ENCODE results near the gene FAM90A26.
"Not testable (repeated sequence)": the region's sequence is repeated elsewhere in the genome, so short reads cannot be mapped to it uniquely, and the experiment has no call there.

The FAM90A26 gene

GRCh38 chr4:9169791-9170459, at the start of gene FAM90A26:
Gene FAM90A26, plus strand, starts transcription at chr4:9170409. Its CDS starts 2,764 bp downstream, at chr4:9173173.
- not testable (repeated sequence) for DNase-seq (ENCODE audit: low read depth, low spot score)

GRCh38 chr4:9122711-9123110, 47.5 kb upstream of the FAM90A26 start:
- not testable (repeated sequence) for DNase-seq (ENCODE audit: low read depth, low spot score)

More at GRCh38 chr4:9169791-9170459, at the start of gene FAM90A26:
- H3K27ac ChIP-seq, result not testable (repeated sequence)

GRCh38 chr4:9123572-9124007, 46.6 kb upstream of the FAM90A26 start:
- not testable (repeated sequence) for H3K27ac ChIP-seq; DNase-seq (ENCODE audit: low read depth, low spot score)

More at GRCh38 chr4:9122711-9123110, 47.5 kb upstream of the FAM90A26 start:
- H3K27ac ChIP-seq, result not testable (repeated sequence)

- DNase-seq (ENCODE audit: low read depth, low spot score); H3K27ac ChIP-seq: not testable (repeated sequence)
These were observed 44.5 kb upstream of the FAM90A26 start for GRCh38 chr4:9125601-9126161.

GRCh38 chr4:9131420-9131819, 38.8 kb upstream of the FAM90A26 start:
- DNase-seq (ENCODE audit: low read depth, low spot score); H3K27ac ChIP-seq: not testable (repeated sequence)

- not testable (repeated sequence) for DNase-seq (ENCODE audit: low read depth, low spot score); H3K27ac ChIP-seq
These were observed 37.4 kb upstream of the FAM90A26 start for GRCh38 chr4:9132849-9133248.

GRCh38 chr4:9134011-9134410, 36.2 kb upstream of the FAM90A26 start:
- not testable (repeated sequence) for DNase-seq (ENCODE audit: low read depth, low spot score); H3K27ac ChIP-seq

- not testable (repeated sequence) for H3K27ac ChIP-seq; DNase-seq (ENCODE audit: low read depth, low spot score)
These were observed 35.7 kb upstream of the FAM90A26 start for GRCh38 chr4:9134556-9134955.

GRCh38 chr4:9141050-9141449, 29.2 kb upstream of the FAM90A26 start:
- not testable (repeated sequence) for DNase-seq (ENCODE audit: low read depth, low spot score); H3K27ac ChIP-seq

GRCh38 chr4:9142786-9143185, 27.4 kb upstream of the FAM90A26 start:
- not testable (repeated sequence) for DNase-seq (ENCODE audit: low read depth, low spot score); H3K27ac ChIP-seq

- DNase-seq (ENCODE audit: low read depth, low spot score), result no peak
- no peak overlapping the region for H3K27ac ChIP-seq
These were observed 26.7 kb upstream of the FAM90A26 start for GRCh38 chr4:9143421-9144080.

GRCh38 chr4:9146967-9147366, 23.2 kb upstream of the FAM90A26 start:
- no peak for DNase-seq (ENCODE audit: low read depth, low spot score)
- no peak overlapping the region for H3K27ac ChIP-seq

- H3K27ac ChIP-seq; DNase-seq (ENCODE audit: low read depth, low spot score): not testable (repeated sequence)
These were observed 22.8 kb upstream of the FAM90A26 start for GRCh38 chr4:9147368-9147767.

- not testable (repeated sequence) for H3K27ac ChIP-seq; DNase-seq (ENCODE audit: low read depth, low spot score)
These were observed 21.4 kb upstream of the FAM90A26 start for GRCh38 chr4:9148611-9149409.

- DNase-seq (ENCODE audit: low read depth, low spot score), result not testable (repeated sequence)
- peak overlapping the region; percentile 62 for H3K27ac ChIP-seq
These were observed 18.4 kb upstream of the FAM90A26 start for GRCh38 chr4:9151809-9152179.

GRCh38 chr4:9152180-9153007, 17.8 kb upstream of the FAM90A26 start:
- DNase-seq (ENCODE audit: low read depth, low spot score), result peak; percentile 69
- H3K27ac ChIP-seq, result peak overlapping the region; percentile 62

GRCh38 chr4:9153008-9153570, 17.1 kb upstream of the FAM90A26 start:
- DNase-seq (ENCODE audit: low read depth, low spot score), result peak; percentile 96
- peak overlapping the region; percentile 77 for H3K27ac ChIP-seq

- H3K27ac ChIP-seq, result peak overlapping the region; percentile 77
- peak; percentile 3 for DNase-seq (ENCODE audit: low read depth, low spot score)
These were observed 16.5 kb upstream of the FAM90A26 start for GRCh38 chr4:9153571-9154157.

All from epithelial cell of prostate (primary cell).